Activated T-cell treated with anti-CD3 and anti-CD28 coated beads, Interleukin-2, amount 50 U/mL, for 4 hours (primary cell): ENCODE results near the gene SSRP1. TPM values are rescaled to one million over a fixed set of nuclear protein-coding genes. Genes with fewer than 3 reads are reported as not detected.

Source experiments
- ATAC-seq, 2 donors: fragments of 200-7000 bp; cut with Tn5 transposase; one replicate each; pipeline ENCODE4 v1.10.0; 2021
- DNase-seq: peaks from one replicate; pipeline ENCODE4 v3.0.0-alpha.2; 2020
- H3K27me3 Mint-ChIP-seq: one replicate; pipeline ENCODE4 v1.8.0; 2021; ENCODE audit warnings: low read depth, mixed read lengths
- H3K36me3 Mint-ChIP-seq: one replicate; pipeline ENCODE4 v1.8.0; 2022; ENCODE audit warnings: mixed read lengths; ENCODE audit not compliant: insufficient read depth
- H3K4me1 Mint-ChIP-seq: one replicate; pipeline ENCODE4 v1.8.0; 2021; ENCODE audit warnings: low read depth, mixed read lengths
- H3K4me3 Mint-ChIP-seq: one replicate; pipeline ENCODE4 v1.8.0; 2021; ENCODE audit warnings: mild to moderate bottlenecking, moderate library complexity, mixed read lengths
- H3K9me3 Mint-ChIP-seq: one replicate; pipeline ENCODE4 v1.8.0; 2021; ENCODE audit warnings: mixed read lengths
- total RNA-seq, 3 donors: library from RNA; stranded (reverse); gene quantifications; one replicate each; pipeline ENCODE4 v1.2.1, GENCODE V29; 2021

Gene SSRP1
- total RNA-seq, 3 donors from 2014 or later = 287 to 317 (median 302) TPM

- DNase-seq = no peak
- ATAC-seq = no peak
- H3K9me3 Mint-ChIP-seq = peaks cover 4% of the 10 kb centered on the region
- H3K36me3 Mint-ChIP-seq = no peaks in the 10 kb centered on the region
- H3K27me3 Mint-ChIP-seq = peaks cover 12% of the 10 kb centered on the region
- no peak overlapping the region for H3K4me3 Mint-ChIP-seq
- H3K4me1 Mint-ChIP-seq = no peaks in the 10 kb centered on the region
Observed at GRCh38 chr11:57353446-57353845, 17.8 kb upstream of the SSRP1 start.

- DNase-seq (no peak), ATAC-seq (no peak)
- Mint-ChIP-seq H3K36me3 (no peaks in the 10 kb centered on the region), H3K4me1 (no peaks in the 10 kb centered on the region), H3K4me3 (no peak overlapping the region), H3K9me3 (peaks cover 4% of the 10 kb centered on the region), H3K27me3 (peaks cover 12% of the 10 kb centered on the region)
Observed at GRCh38 chr11:57353036-57353435, 17.3 kb upstream of the SSRP1 start.

- Mint-ChIP-seq H3K4me3 (no peak overlapping the region), H3K27me3 (peaks cover 9% of the 10 kb centered on the region), H3K4me1 (peaks cover 2% of the 10 kb centered on the region), H3K9me3 (peaks cover 4% of the 10 kb centered on the region), H3K36me3 (no peaks in the 10 kb centered on the region)
- ATAC-seq (peak; percentile 59 to 61), DNase-seq (peak; percentile 59)
Observed at GRCh38 chr11:57349491-57350274, 14.0 kb upstream of the SSRP1 start.

- no peak for ATAC-seq
- no peaks in the 10 kb centered on the region for H3K36me3 Mint-ChIP-seq
- peaks cover 6% of the 10 kb centered on the region for H3K27me3 Mint-ChIP-seq
- DNase-seq = no peak
- H3K9me3 Mint-ChIP-seq = peaks cover 4% of the 10 kb centered on the region
- peaks cover 2% of the 10 kb centered on the region for H3K4me1 Mint-ChIP-seq
- no peak overlapping the region for H3K4me3 Mint-ChIP-seq
Observed at GRCh38 chr11:57348636-57349313, 13.1 kb upstream of the SSRP1 start.

- ATAC-seq (no peak), DNase-seq (no peak)
- H3K27me3 Mint-ChIP-seq = peaks cover 6% of the 10 kb centered on the region
- H3K4me3 Mint-ChIP-seq = no peak overlapping the region
- H3K4me1 Mint-ChIP-seq = peaks cover 2% of the 10 kb centered on the region
- H3K36me3 Mint-ChIP-seq = no peaks in the 10 kb centered on the region
- peaks cover 4% of the 10 kb centered on the region for H3K9me3 Mint-ChIP-seq
Observed at GRCh38 chr11:57348052-57348451, 12.4 kb upstream of the SSRP1 start.

- ATAC-seq (no peak), DNase-seq (no peak)
- Mint-ChIP-seq H3K4me1 (peaks cover 2% of the 10 kb centered on the region), H3K4me3 (no peak overlapping the region), H3K9me3 (peaks cover 4% of the 10 kb centered on the region), H3K36me3 (no peaks in the 10 kb centered on the region), H3K27me3 (peaks cover 6% of the 10 kb centered on the region)
Observed at GRCh38 chr11:57347336-57347735, 11.6 kb upstream of the SSRP1 start.

- Mint-ChIP-seq H3K27me3 (peaks cover 3% of the 10 kb centered on the region), H3K4me1 (peaks cover 2% of the 10 kb centered on the region), H3K36me3 (no peaks in the 10 kb centered on the region), H3K9me3 (no peaks in the 10 kb centered on the region), H3K4me3 (no peak overlapping the region)
- peak; percentile 73 for DNase-seq
- peak; percentile 84 to 86 for ATAC-seq
Observed at GRCh38 chr11:57345555-57346211, 10.0 kb upstream of the SSRP1 start.

GRCh38 chr11:57344826-57345225 lies 9.1 kb upstream of the SSRP1 start:
- no peaks in the 10 kb centered on the region for H3K9me3 Mint-ChIP-seq
- DNase-seq (no peak), ATAC-seq (no peak)
- H3K27me3 Mint-ChIP-seq = peaks cover 4% of the 10 kb centered on the region
- no peak overlapping the region for H3K4me3 Mint-ChIP-seq
- no peaks in the 10 kb centered on the region for H3K36me3 Mint-ChIP-seq
- peaks cover 4% of the 10 kb centered on the region for H3K4me1 Mint-ChIP-seq

- H3K4me1 Mint-ChIP-seq = peaks cover 4% of the 10 kb centered on the region
- H3K27me3 Mint-ChIP-seq = peaks cover 4% of the 10 kb centered on the region
- ATAC-seq (no peak), DNase-seq (no peak)
- no peaks in the 10 kb centered on the region for H3K9me3 Mint-ChIP-seq
- no peak overlapping the region for H3K4me3 Mint-ChIP-seq
- no peaks in the 10 kb centered on the region for H3K36me3 Mint-ChIP-seq
Observed at GRCh38 chr11:57343825-57344224, 8.1 kb upstream of the SSRP1 start.

- no peak overlapping the region for H3K4me3 Mint-ChIP-seq
- ATAC-seq (no peak), DNase-seq (no peak)
- H3K9me3 Mint-ChIP-seq = no peaks in the 10 kb centered on the region
- H3K27me3 Mint-ChIP-seq = peaks cover 4% of the 10 kb centered on the region
- H3K36me3 Mint-ChIP-seq = no peaks in the 10 kb centered on the region
- peaks cover 4% of the 10 kb centered on the region for H3K4me1 Mint-ChIP-seq
Observed at GRCh38 chr11:57342702-57343101, 7.0 kb upstream of the SSRP1 start.

GRCh38 chr11:57341250-57341808 lies 5.6 kb upstream of the SSRP1 start:
- H3K4me1 Mint-ChIP-seq = peaks cover 9% of the 10 kb centered on the region
- H3K36me3 Mint-ChIP-seq = no peaks in the 10 kb centered on the region
- ATAC-seq (no peak), DNase-seq (no peak)
- peaks cover 2% of the 10 kb centered on the region for H3K27me3 Mint-ChIP-seq
- no peaks in the 10 kb centered on the region for H3K9me3 Mint-ChIP-seq
- H3K4me3 Mint-ChIP-seq = no peak overlapping the region

GRCh38 chr11:57340039-57340615 lies 4.4 kb upstream of the SSRP1 start:
- H3K4me3 Mint-ChIP-seq = no peak overlapping the region
- ATAC-seq (no peak), DNase-seq (no peak)
- H3K27me3 Mint-ChIP-seq = peaks cover 2% of the 10 kb centered on the region
- no peaks in the 10 kb centered on the region for H3K9me3 Mint-ChIP-seq
- H3K36me3 Mint-ChIP-seq = no peaks in the 10 kb centered on the region
- H3K4me1 Mint-ChIP-seq = peaks cover 13% of the 10 kb centered on the region

- no peak for ATAC-seq
- no peaks in the 10 kb centered on the region for H3K9me3 Mint-ChIP-seq
- peaks cover 2% of the 10 kb centered on the region for H3K27me3 Mint-ChIP-seq
- peaks cover 20% of the 10 kb centered on the region for H3K4me1 Mint-ChIP-seq
- peaks cover 6% of the 10 kb centered on the region for H3K36me3 Mint-ChIP-seq
- DNase-seq = no peak
- H3K4me3 Mint-ChIP-seq = no peak overlapping the region
Observed at GRCh38 chr11:57339328-57339727, 3.6 kb upstream of the SSRP1 start.

GRCh38 chr11:57338142-57338541 lies 2.5 kb upstream of the SSRP1 start, which contains the start of gene P2RX3:
Gene P2RX3, plus strand, starts transcription at chr11:57338352. Its CDS starts 199 bp downstream, at chr11:57338551.
- peaks cover 2% of the 10 kb centered on the region for H3K27me3 Mint-ChIP-seq
- H3K4me3 Mint-ChIP-seq = no peak within 1 kb of the TSS
- DNase-seq (no peak), ATAC-seq (no peak)
- no peaks in the 10 kb centered on the region for H3K9me3 Mint-ChIP-seq
- peaks cover 31% of the 10 kb centered on the region for H3K4me1 Mint-ChIP-seq
- H3K36me3 Mint-ChIP-seq = peaks cover 13% of the 10 kb centered on the region
